Testis (tissue), 2 donors: ENCODE results near the gene CBR4.

Experiments used
- CTCF ChIP-seq, 3 experiments: fragments of 450-650 bp in 2 of 3; fragments of 200-600 bp in 1 of 3; sonication (generic) in 1 of 3; IDR thresholded peaks; one replicate each; pipeline ENCODE4 v1.5.1; 2016 to 2019; ENCODE audit warnings: antibody characterized with exemption in 3 of 3, mild to moderate bottlenecking in 2 of 3, moderate library complexity in 1 of 3
- POLR2A ChIP-seq: fragments of 450-650 bp; IDR thresholded peaks from one replicate; pipeline ENCODE4 v1.6.1; 2017; ENCODE audit warnings: antibody characterized with exemption, mild to moderate bottlenecking, moderate library complexity

DNA sequence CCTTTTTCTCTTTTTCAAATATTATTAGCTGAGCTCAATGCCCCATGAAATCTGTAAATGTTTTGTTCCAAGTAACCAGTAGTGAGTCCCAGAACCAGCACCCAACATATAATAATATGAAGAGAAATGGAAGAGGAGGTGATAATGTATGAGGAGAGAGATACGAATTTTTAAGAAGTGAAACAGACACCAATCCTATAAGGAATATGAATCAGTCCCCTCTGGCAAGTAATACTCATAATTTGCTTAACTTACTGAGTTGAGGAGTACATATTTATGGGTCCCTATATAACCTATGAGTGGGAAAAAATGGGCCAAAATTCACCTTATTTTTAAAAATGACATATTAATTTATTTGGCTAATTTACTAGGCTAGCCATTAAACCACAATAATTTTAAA lies 8.4 kb upstream of the CBR4 start:
- no peak for TF ChIP-seq CTCF (IDR thresholded peaks at IDR 0.05)
- no peak for TF ChIP-seq POLR2A
